HepG2 (cell line): ENCODE results near the gene MICOS13. TPM values are rescaled to one million over a fixed set of nuclear protein-coding genes. Genes with fewer than 3 reads are reported as not detected.

Source experiments
- ATF1 ChIP-seq: IDR thresholded peaks from 2 replicates; pipeline ENCODE4 v1.6.1; 2016; ENCODE audit warnings: mild to moderate bottlenecking, control low read depth
- BCL6 ChIP-seq: IDR thresholded peaks from 2 replicates; pipeline ENCODE4 v1.6.1; 2016; ENCODE audit warnings: missing genetic modification reagents, missing compliant biosample characterization
- BHLHE40 ChIP-seq: IDR thresholded peaks from 2 replicates; pipeline ENCODE4 v1.6.1; 2011; ENCODE audit warnings: low read length, improper control_type of control experiment
- CCDC6 ChIP-seq: sonication (generic); formaldehyde crosslinking; IDR thresholded peaks from 2 replicates; pipeline ENCODE4 v1.8.1; 2022; ENCODE audit warnings: mild to moderate bottlenecking, missing genetic modification reagents, moderate library complexity
- CENPT ChIP-seq: sonication (generic); formaldehyde crosslinking; IDR thresholded peaks from 2 replicates; pipeline ENCODE4 v1.8.0; 2022; ENCODE audit warnings: low read depth, mild to moderate bottlenecking, moderate library complexity, missing genetic modification reagents
- IRX3 ChIP-seq: sonication (generic); formaldehyde crosslinking; IDR thresholded peaks from 2 replicates; pipeline ENCODE4 v1.8.1; 2023; ENCODE audit warnings: mild to moderate bottlenecking, low read depth, missing genetic modification reagents, borderline replicate concordance
- KAT2B ChIP-seq: fragments of 150-350 bp; IDR thresholded peaks from 2 replicates; pipeline ENCODE4 v1.6.1; 2014; ENCODE audit warnings: low read depth, low read length, borderline replicate concordance
- MAF1 ChIP-seq: sonication (generic); formaldehyde crosslinking; IDR thresholded peaks from 2 replicates; pipeline ENCODE4 v1.5.0; 2020; ENCODE audit warnings: missing genetic modification reagents, borderline replicate concordance
- PAF1 ChIP-seq: IDR thresholded peaks from 2 replicates; pipeline ENCODE4 v1.6.1; 2016; ENCODE audit warnings: missing genetic modification reagents, missing compliant biosample characterization
- TCF7 ChIP-seq: sonication (generic); IDR thresholded peaks from 2 replicates; pipeline ENCODE4 v1.6.1; 2016; ENCODE audit warnings: antibody characterized with exemption, low read depth
- THRA ChIP-seq: sonication (generic); formaldehyde crosslinking; IDR thresholded peaks from 2 replicates; pipeline ENCODE4 v1.4.0; 2020; ENCODE audit warnings: missing genetic modification reagents, borderline replicate concordance
- YY1 ChIP-seq: IDR thresholded peaks from 2 replicates; pipeline ENCODE4 v1.6.1; 2011; ENCODE audit warnings: low read length, low read depth, moderate library complexity, mild to moderate bottlenecking; ENCODE audit not compliant: insufficient read depth, insufficient replicate concordance
- ZBTB44 ChIP-seq: sonication (generic); formaldehyde crosslinking; IDR thresholded peaks from 2 replicates; pipeline ENCODE4 v1.4.0; 2020; ENCODE audit warnings: missing genetic modification reagents
- ZNF235 ChIP-seq: sonication (generic); formaldehyde crosslinking; IDR thresholded peaks from 2 replicates; pipeline ENCODE4 v1.8.1; 2023; ENCODE audit warnings: mild to moderate bottlenecking, missing genetic modification reagents, borderline replicate concordance
- ZNF276 ChIP-seq: sonication (generic); formaldehyde crosslinking; IDR thresholded peaks from 2 replicates; pipeline ENCODE4 v1.4.0; 2020; ENCODE audit warnings: mild to moderate bottlenecking, low read depth, missing genetic modification reagents
- ZNF451 ChIP-seq: sonication (generic); formaldehyde crosslinking; IDR thresholded peaks from 2 replicates; pipeline ENCODE4 v1.5.0; 2020; ENCODE audit warnings: mild to moderate bottlenecking, missing genetic modification reagents
- ZNF510 ChIP-seq: sonication (generic); formaldehyde crosslinking; IDR thresholded peaks from 2 replicates; pipeline ENCODE4 v1.4.0; 2020; ENCODE audit warnings: low read depth, mild to moderate bottlenecking, missing genetic modification reagents
- ZNF512B ChIP-seq: sonication (generic); formaldehyde crosslinking; IDR thresholded peaks from 2 replicates; pipeline ENCODE4 v1.5.1; 2020; ENCODE audit warnings: missing genetic modification reagents, mild to moderate bottlenecking, borderline replicate concordance
- ZNF737 ChIP-seq: sonication (generic); formaldehyde crosslinking; IDR thresholded peaks from 2 replicates; pipeline ENCODE4 v1.5.0; 2020; ENCODE audit warnings: missing genetic modification reagents, mild to moderate bottlenecking, borderline replicate concordance
- ZNF749 ChIP-seq: sonication (generic); formaldehyde crosslinking; IDR thresholded peaks from 2 replicates; pipeline ENCODE4 v1.8.0; 2022; ENCODE audit warnings: mild to moderate bottlenecking, missing genetic modification reagents, moderate library complexity, borderline replicate concordance
- polyA plus RNA-seq, 8 experiments: library from polyadenylated mRNA; depleted of rRNA in 3 of 8; stranded (reverse) in 7 of 8; unstranded in 1 of 8; fragments of >200 nt; fragmentation: Illumina TruSeq in 4 of 8; extraction: Trizol in 4 of 8; gene quantifications; 2 replicates each; pipeline versions ENCODE4 v1.2.1 to v1.2.3, GENCODE V29; 2011 to 2016; ENCODE audit warnings: low read depth in 4 of 8, missing spikeins in 1 of 8, mixed read lengths in 1 of 8; ENCODE audit not compliant: insufficient read depth in 1 of 8
- total RNA-seq, 5 experiments: library from RNA; depleted of rRNA; stranded (reverse); fragments of >200 nt; fragmentation: Illumina TruSeq; extraction: Trizol; gene quantifications; 2 replicates each; pipeline ENCODE4 v1.2.3, GENCODE V29; 2016; ENCODE audit warnings: low read depth in 1 of 5

The MICOS13 gene
- total and polyA plus RNA-seq, 2 of the 13 experiments (the other 11 are each of a cell fraction or from before 2014, with no cell fraction given) = 28.8 to 35.4 TPM

GRCh38 chr19:5690125-5690954 lies 10.0 kb upstream of the MICOS13 start, which contains the start of gene RPL36 (continued):
- no peak for TF ChIP-seq ZNF737 (CRISPR knock-in tag)
- TF ChIP-seq KAT2B = no peak
- no peak for TF ChIP-seq ZNF235 (CRISPR knock-in tag)
- TF ChIP-seq TCF7 = no peak
- no peak for TF ChIP-seq ZNF276 (CRISPR knock-in tag)
- TF ChIP-seq ZBTB44 (CRISPR knock-in tag) = 0 out of 2 replicates have a peak, but pooled peaks have one; percentile 69
- TF ChIP-seq IRX3 (CRISPR knock-in tag) = 0 out of 2 replicates have a peak, but pooled peaks have one; percentile 58
- peak; percentile 63; the same call in 1 of the 2 replicates for TF ChIP-seq THRA (CRISPR knock-in tag)
- TF ChIP-seq ATF1 = no peak
- peak; percentile 89; the same call in 1 of the 2 replicates for TF ChIP-seq CCDC6
- peak; percentile 92; the same call in 1 of the 2 replicates for TF ChIP-seq MAF1
- peak; percentile 77 for TF ChIP-seq YY1
- TF ChIP-seq ZNF451 (CRISPR knock-in tag) = peak; percentile 80
- no peak for TF ChIP-seq ZNF512B (CRISPR knock-in tag)
- TF ChIP-seq ZNF749 = peak; percentile 69; the same call in 1 of the 2 replicates
- TF ChIP-seq CENPT (CRISPR knock-in tag) = peak; percentile 74; the same call in 1 of the 2 replicates
- peak; percentile 67; the same call in 1 of the 2 replicates for TF ChIP-seq ZNF510 (CRISPR knock-in tag)
- peak; percentile 53; the same call in 1 of the 2 replicates for TF ChIP-seq BHLHE40
- TF ChIP-seq BCL6 (CRISPR knock-in tag) = peak; percentile 32; the same call in 1 of the 2 replicates
- no peak for TF ChIP-seq PAF1
